PFSK-1 (cell line): ENCODE measurements around the gene CPHXL2.

Experiments used
- POLR2AphosphoS5 ChIP-seq: IDR thresholded peaks from 2 replicates; pipeline ENCODE4 v1.6.1; 2012; ENCODE audit warnings: low read depth, mild to moderate bottlenecking, control low read depth, low read length, moderate library complexity
- REST ChIP-seq, 2 experiments: IDR thresholded peaks; 2 replicates each; pipeline versions ENCODE4 v1.6.1 to v1.8.0; 2011 to 2012; ENCODE audit warnings: low read depth in 2 of 2, low read length in 2 of 2, control low read depth in 1 of 2, inconsistent platforms in 1 of 2, mild to moderate bottlenecking in 1 of 2, moderate library complexity in 1 of 2; ENCODE audit not compliant: insufficient read depth in 1 of 2
- TAF1 ChIP-seq: IDR thresholded peaks from 2 replicates; pipeline ENCODE4 v1.6.1; 2012; ENCODE audit warnings: low read length, control low read depth, borderline replicate concordance; ENCODE audit not compliant: insufficient read depth

GRCh38 chr16:75714661-75715060 lies 37.9 kb upstream of the CPHXL2 start:
- TF ChIP-seq POLR2AphosphoS5 (no peak), TAF1 (no peak), REST (IDR thresholded peaks at IDR 0.05; ENCODE audit: insufficient read depth in 1 of 2, low read depth in 2 of 2, low read length in 2 of 2) (no peak)
